Keratinocyte (primary cell): ENCODE measurements around the gene ATP6V0D1. TPM values are rescaled to one million over a fixed set of nuclear protein-coding genes. Genes with fewer than 3 reads are reported as not detected.
A peak's percentile ranks its signal among the peaks of the same experiment; 100 is the strongest.
"Not testable (repeated sequence)": the region's sequence is repeated elsewhere in the genome, so short reads cannot be mapped to it uniquely, and the experiment has no call there.

ENCODE experiments used
- DNase-seq: peaks from one replicate; pipeline ENCODE4 v3.0.0-alpha.2; 2011; ENCODE audit warnings: low read depth, missing footprints, low spot score
- FAIRE-seq: peaks from 2 replicates; lab custom pipeline; 2011; peaks lifted over from hg19 to GRCh38; lab: Jason Lieb, UNC
- H2AFZ ChIP-seq: 2 replicates; pipeline ENCODE4 v1.6.0; 2012; ENCODE audit warnings: low read length, control low read depth, inconsistent platforms; ENCODE audit not compliant: control insufficient read depth
- H3K27ac ChIP-seq: 2 replicates; pipeline ENCODE4 v1.5.1; 2011; ENCODE audit warnings: low read length; ENCODE audit not compliant: control insufficient read depth, insufficient read depth
- H3K27me3 ChIP-seq: 3 replicates; pipeline ENCODE4 v1.6.0; 2011; ENCODE audit warnings: low read length; ENCODE audit not compliant: control insufficient read depth, insufficient read depth; ENCODE audit errors: extremely low read depth
- H3K36me3 ChIP-seq, 2 experiments: 2 replicates in 1 of 2; 3 replicates in 1 of 2; pipeline ENCODE4 v1.5.1; 2011; ENCODE audit warnings: low read length in 2 of 2, mild to moderate bottlenecking in 1 of 2; ENCODE audit not compliant: control insufficient read depth in 2 of 2, insufficient read depth in 2 of 2; ENCODE audit errors: extremely low read depth in 1 of 2
- H3K4me1 ChIP-seq: 3 replicates; pipeline ENCODE4 v1.5.1; 2011; ENCODE audit warnings: low read length; ENCODE audit not compliant: control insufficient read depth, insufficient read depth; ENCODE audit errors: extremely low read depth
- H3K4me2 ChIP-seq: 3 replicates; pipeline ENCODE4 v1.6.0; 2011; ENCODE audit warnings: low read depth, low read length; ENCODE audit not compliant: control insufficient read depth, insufficient read depth; ENCODE audit errors: extremely low read depth
- H3K4me3 ChIP-seq, 3 experiments: fragments of 200-600 bp in 1 of 3; sonication (generic) in 1 of 3; 2 replicates in 2 of 3; 3 replicates in 1 of 3; pipeline ENCODE4 v1.5.1; 2011 to 2016; ENCODE audit warnings: low read length in 3 of 3, mild to moderate bottlenecking in 3 of 3, control low read depth in 2 of 3, inconsistent platforms in 1 of 3, low read depth in 1 of 3, mixed read lengths in 1 of 3, mixed run types in 1 of 3, moderate library complexity in 1 of 3; ENCODE audit not compliant: control insufficient read depth in 2 of 3, insufficient read depth in 2 of 3; ENCODE audit errors: extremely low read depth in 1 of 3
- H3K79me2 ChIP-seq: 2 replicates; pipeline ENCODE4 v1.6.0; 2012; ENCODE audit warnings: low read length; ENCODE audit not compliant: control insufficient read depth, insufficient read depth
- H3K9ac ChIP-seq: 3 replicates; pipeline ENCODE4 v1.6.0; 2011; ENCODE audit warnings: low read length; ENCODE audit not compliant: control insufficient read depth, insufficient read depth; ENCODE audit errors: extremely low read depth
- H3K9me1 ChIP-seq: 3 replicates; pipeline ENCODE4 v1.6.0; 2011; ENCODE audit warnings: low read length; ENCODE audit not compliant: control insufficient read depth, insufficient read depth; ENCODE audit errors: extremely low read depth
- H3K9me3 ChIP-seq: 2 replicates; pipeline ENCODE4 v1.5.1; 2012; ENCODE audit warnings: low read depth, low read length; ENCODE audit not compliant: control insufficient read depth
- H4K20me1 ChIP-seq: 3 replicates; pipeline ENCODE4 v1.6.0; 2011; ENCODE audit warnings: low read length; ENCODE audit not compliant: control insufficient read depth, insufficient read depth; ENCODE audit errors: extremely low read depth
- EZH2 ChIP-seq: IDR thresholded peaks from one replicate; pipeline ENCODE4 v1.6.1; 2012; ENCODE audit warnings: inconsistent platforms, mild to moderate bottlenecking, low read length, moderate library complexity
- dilution Hi-C: fragments of 300-500 bp; cut with MboI; formaldehyde crosslinking; loops from one replicate; pipeline ENCODE4 v1.7.0; 2020; ENCODE audit warnings: low sequenced_read_pairs; ENCODE audit not compliant: extremely low pct_ligation_motif_present
- polyA plus RNA-seq, 5 experiments: library from polyadenylated mRNA; depleted of rRNA in 3 of 5; stranded (reverse) in 3 of 5; stranded (forward) in 1 of 5; unstranded in 1 of 5; fragments of >200 nt; gene quantifications; 1 replicate in 1 of 5; 2 replicates in 3 of 5; 3 replicates in 1 of 5; pipeline versions ENCODE4 v1.2.1 to v1.2.3, GENCODE V29; 2011 to 2012; ENCODE audit warnings: missing spikeins in 2 of 5, low read depth in 1 of 5, low replicate concordance in 1 of 5
- TF ChIP-seq, protein P1 (sequence below), 3 experiments: IDR thresholded peaks in 1 of 3; conservative IDR thresholded peaks in 1 of 3; optimal IDR thresholded peaks in 1 of 3; 2 replicates in 2 of 3; 3 replicates in 1 of 3; pipeline versions ENCODE3 to v1.5.1; 2011; ENCODE audit warnings: low read length in 3 of 3, mild to moderate bottlenecking in 3 of 3, moderate library complexity in 2 of 3, control low read depth in 1 of 3, inconsistent platforms in 1 of 3; ENCODE audit not compliant: insufficient read depth in 2 of 3; ENCODE audit errors: extremely low read depth in 1 of 3

Gene ATP6V0D1
- polyA plus RNA-seq, 1 donor (not counting 4 experiments of a cell fraction or from before 2014, with no cell fraction given): 97.1 TPM

- Histone ChIP-seq H4K20me1 (no peaks in the 10 kb centered on the region), H3K79me2 (no peaks in the 10 kb centered on the region), H3K4me3 (no peak overlapping the region), H3K4me2 (peak overlapping the region; percentile 45), H3K27me3 (no peaks in the 10 kb centered on the region), H3K9me3 (no peaks in the 10 kb centered on the region), H3K36me3 (no peaks in the 10 kb centered on the region), H3K27ac (no peak overlapping the region), H3K9me1 (no peaks in the 10 kb centered on the region), H2AFZ (peak overlapping the region; percentile 33), H3K4me1 (peaks cover 16% of the 10 kb centered on the region), H3K9ac (no peak overlapping the region)
- dilution Hi-C loops: no loop called here
- no peak for TF ChIP-seq EZH2
- TF ChIP-seq, protein P1, sequence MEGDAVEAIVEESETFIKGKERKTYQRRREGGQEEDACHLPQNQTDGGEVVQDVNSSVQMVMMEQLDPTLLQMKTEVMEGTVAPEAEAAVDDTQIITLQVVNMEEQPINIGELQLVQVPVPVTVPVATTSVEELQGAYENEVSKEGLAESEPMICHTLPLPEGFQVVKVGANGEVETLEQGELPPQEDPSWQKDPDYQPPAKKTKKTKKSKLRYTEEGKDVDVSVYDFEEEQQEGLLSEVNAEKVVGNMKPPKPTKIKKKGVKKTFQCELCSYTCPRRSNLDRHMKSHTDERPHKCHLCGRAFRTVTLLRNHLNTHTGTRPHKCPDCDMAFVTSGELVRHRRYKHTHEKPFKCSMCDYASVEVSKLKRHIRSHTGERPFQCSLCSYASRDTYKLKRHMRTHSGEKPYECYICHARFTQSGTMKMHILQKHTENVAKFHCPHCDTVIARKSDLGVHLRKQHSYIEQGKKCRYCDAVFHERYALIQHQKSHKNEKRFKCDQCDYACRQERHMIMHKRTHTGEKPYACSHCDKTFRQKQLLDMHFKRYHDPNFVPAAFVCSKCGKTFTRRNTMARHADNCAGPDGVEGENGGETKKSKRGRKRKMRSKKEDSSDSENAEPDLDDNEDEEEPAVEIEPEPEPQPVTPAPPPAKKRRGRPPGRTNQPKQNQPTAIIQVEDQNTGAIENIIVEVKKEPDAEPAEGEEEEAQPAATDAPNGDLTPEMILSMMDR (optimal IDR thresholded peaks at IDR 0.05 in 1 of 3, IDR thresholded peaks at IDR 0.05 in 1 of 3, conservative IDR thresholded peaks at IDR 0.05 in 1 of 3; ENCODE audit: extremely low read depth in 1 of 3, insufficient read depth in 2 of 3, low read length in 3 of 3): no peak
- no peak for DNase-seq
- FAIRE-seq: no peak
These were observed 35.6 kb upstream of the ATP6V0D1 start for GRCh38 chr16:67516296-67517154.

DNA sequence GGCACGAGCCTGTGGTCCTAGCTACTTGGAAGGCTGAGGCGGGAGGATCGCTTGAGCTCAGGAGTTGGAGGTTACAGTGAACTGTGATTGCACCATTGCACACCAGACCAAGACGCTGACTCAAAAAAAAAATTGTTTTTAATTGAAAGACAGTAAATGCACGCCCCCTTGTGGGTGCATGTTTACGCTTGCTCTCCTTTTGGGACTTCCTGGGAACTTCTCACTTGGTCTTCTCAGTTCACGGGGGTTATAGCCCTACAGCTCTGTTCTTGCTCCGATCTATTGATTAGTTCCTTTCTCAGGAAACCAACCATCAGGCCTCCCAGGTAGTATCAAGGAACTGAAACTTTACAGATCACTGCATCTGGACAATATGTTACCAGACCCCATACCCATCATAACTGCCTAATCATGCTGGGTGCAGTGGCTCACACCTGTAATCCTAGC lies 33.4 kb upstream of the ATP6V0D1 start:
- Histone ChIP-seq H4K20me1 (no peaks in the 10 kb centered on the region), H3K4me2 (no peak overlapping the region), H2AFZ (no peak overlapping the region), H3K9ac (no peak overlapping the region), H3K27ac (no peak overlapping the region), H3K9me3 (no peaks in the 10 kb centered on the region), H3K36me3 (no peaks in the 10 kb centered on the region), H3K4me1 (peaks cover 9% of the 10 kb centered on the region), H3K79me2 (no peaks in the 10 kb centered on the region), H3K9me1 (no peaks in the 10 kb centered on the region), H3K4me3 (no peak overlapping the region), H3K27me3 (no peaks in the 10 kb centered on the region)
- FAIRE-seq (peak; percentile 32), DNase-seq (no peak)
- TF ChIP-seq, protein P1 (optimal IDR thresholded peaks at IDR 0.05 in 1 of 3, IDR thresholded peaks at IDR 0.05 in 1 of 3, conservative IDR thresholded peaks at IDR 0.05 in 1 of 3; ENCODE audit: extremely low read depth in 1 of 3, insufficient read depth in 2 of 3, low read length in 3 of 3): peak; percentile 59 to 69 (median 61)
- TF ChIP-seq EZH2: no peak
- dilution Hi-C loops: no loop called here

DNA sequence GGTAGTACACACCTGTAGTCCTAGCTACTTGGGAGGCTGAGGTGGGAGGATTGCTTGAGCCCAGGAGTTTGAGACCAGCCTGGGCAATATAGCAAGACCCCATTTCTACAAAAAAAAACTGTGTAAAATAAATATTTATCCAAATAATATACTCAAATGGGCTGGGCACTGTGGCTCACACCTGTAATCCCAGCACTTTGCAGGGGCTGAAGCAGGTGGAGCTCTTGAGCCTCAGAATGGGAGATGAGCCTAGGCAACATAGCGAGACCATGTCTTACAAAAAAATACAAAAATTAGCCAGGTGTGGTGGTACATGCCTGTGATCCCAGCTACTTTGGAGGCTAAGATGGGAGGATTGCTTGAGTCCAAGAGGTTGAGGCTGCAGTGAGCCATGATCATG lies 32.9 kb upstream of the ATP6V0D1 start:
- H3K79me2 ChIP-seq, H3K9me3 ChIP-seq, H4K20me1 ChIP-seq, H3K9me1 ChIP-seq, dilution Hi-C loops, H3K27ac ChIP-seq, H3K4me1 ChIP-seq, H2AFZ ChIP-seq, H3K4me2 ChIP-seq, H3K27me3 ChIP-seq, FAIRE-seq, DNase-seq, H3K4me3 ChIP-seq, H3K9ac ChIP-seq, H3K36me3 ChIP-seq: not testable (repeated sequence)
